ENCODE data around the gene CCNB2. TPM values are rescaled to one million over a fixed set of nuclear protein-coding genes. Genes with fewer than 3 reads are reported as not detected.

CCNB2 gene
- total and polyA plus RNA-seq, 2 of the 8 experiments (the other 6 are each of a cell fraction or from before 2014, with no cell fraction given): 70.7 to 92.1 TPM

GRCh38 chr15:59104602-59104911, 389 bp upstream of the CCNB2 start:
- H3K23me2 ChIP-seq (ENCODE audit: low read depth, low read length): no peaks in the 10 kb centered on the region
- H3K9me3 ChIP-seq (ENCODE audit: insufficient read depth in 2 of 2, low read depth in 1 of 2, low read length in 1 of 2): no peaks in the 10 kb centered on the region
- no peak overlapping the region for H2AK5ac ChIP-seq (ENCODE audit: low read depth, low read length)
- 13% methylated on average over 8 of the region's 9 CpGs; no CpG with 5 or more reads in 1 of the 2 experiments for WGBS, 2 experiments (ENCODE audit: extremely low coverage in 1 of 2, insufficient coverage in 1 of 2, insufficient read length in 1 of 2, insufficient replicate concordance in 2 of 2, low coverage in 1 of 2, low lambda C conversion rate in 2 of 2, missing lambda C conversion rate in 1 of 2)
- no peak overlapping the region for H2BK12ac ChIP-seq (ENCODE audit: low read depth, low read length)
- H3K9ac ChIP-seq (replicated peaks in 1 of 4; ENCODE audit: extremely low read depth in 1 of 4, low read depth in 3 of 4, low read length in 3 of 4): peak overlapping the region in 3 of 4 experiments; percentile 46 to 89 (median 51); a peak in 6 of 7 replicates
- TF ChIP-seq CHD1 (IDR thresholded peaks at IDR 0.05; ENCODE audit: low read depth, low read length) (no peak), GABPA (IDR thresholded peaks at IDR 0.05; ENCODE audit: borderline replicate concordance, insufficient read depth, low read length) (no peak), JUND (IDR thresholded peaks at IDR 0.05; ENCODE audit: low read length) (0 out of 2 replicates have a peak, but pooled peaks have one; percentile 17)
- peak overlapping the region; percentile 39; the same call in 1 of the 2 replicates for H4K8ac ChIP-seq (ENCODE audit: extremely low read depth, insufficient read depth, low read length)
- H4K91ac ChIP-seq (replicated peaks; ENCODE audit: insufficient read length, low read length): no peak overlapping the region
- H3K79me1 ChIP-seq (ENCODE audit: low read depth, low read length): no peaks in the 10 kb centered on the region
- DNase-seq (ENCODE audit: low read depth in 1 of 2, low spot score in 2 of 2): no peak
- peaks cover 0 to 11% of the 10 kb centered on the region in 2 experiments; a peak in 2 of 4 replicates for H3K79me2 ChIP-seq (ENCODE audit: control insufficient read depth in 1 of 2, insufficient read depth in 2 of 2, low read length in 2 of 2)
- peak overlapping the region; percentile 79; the same call in 1 of the 2 replicates for H2AFZ ChIP-seq (ENCODE audit: low read length)
- H3K27me3 ChIP-seq (replicated peaks in 1 of 4; ENCODE audit: control insufficient read depth in 3 of 4, extremely low read depth in 1 of 4, insufficient read depth in 3 of 4, low read length in 3 of 4): no peaks in the 10 kb centered on the region
- H4K20me1 ChIP-seq (replicated peaks in 1 of 2; ENCODE audit: control insufficient read depth in 1 of 2, insufficient read depth in 2 of 2, low read length in 2 of 2): no peaks in the 10 kb centered on the region
- no peak overlapping the region for H2BK15ac ChIP-seq (ENCODE audit: low read length)
- ChIA-PET POLR2A (ENCODE audit: partially characterized antibody) (interaction anchor here (0.7 kb wide), 1 partner anchor 53 kb away, joined by 3 read pairs; no protein-coding TSS in a partner anchor), CTCF (ENCODE audit: partially characterized antibody) (no interaction called here)
- H2BK20ac ChIP-seq (ENCODE audit: low read length): no peak overlapping the region
- H3K14ac ChIP-seq (ENCODE audit: insufficient read length): no peak overlapping the region
- H3K23ac ChIP-seq (ENCODE audit: insufficient read length): no peak overlapping the region
- H2BK5ac ChIP-seq (ENCODE audit: low read depth, low read length): peak overlapping the region; percentile 93
- H2BK120ac ChIP-seq (replicated peaks; ENCODE audit: low read depth, low read length): peak overlapping the region; percentile 7
- peaks cover 9 to 23% (median 17%) of the 10 kb centered on the region in 4 experiments for H3K36me3 ChIP-seq (ENCODE audit: control insufficient read depth in 2 of 4, insufficient read depth in 4 of 4, low read length in 3 of 4)
- peak overlapping the region; percentile 67 to 87 (median 80); a peak in 5 of 8 replicates for H3K4me3 ChIP-seq (ENCODE audit: extremely low read depth in 1 of 4, insufficient read depth in 2 of 4, low read depth in 3 of 4, low read length in 4 of 4)
- FAIRE-seq: no peak
- H4K5ac ChIP-seq (ENCODE audit: insufficient read length, low read depth, low read length): peak overlapping the region; percentile 77
- peak overlapping the region; percentile 84; the same call in 1 of the 2 replicates for H3K18ac ChIP-seq (ENCODE audit: extremely low read depth, low read length)
- H3K4me1 ChIP-seq (replicated peaks in 1 of 4; ENCODE audit: control insufficient read depth in 3 of 4, insufficient read depth in 4 of 4, low read length in 3 of 4): peaks cover 0 to 2% (median 0%) of the 10 kb centered on the region in 4 experiments; a peak in 2 of 7 replicates
- H3K4me2 ChIP-seq (ENCODE audit: insufficient read depth in 1 of 2, low read depth in 2 of 2, low read length in 2 of 2): peak overlapping the region; percentile 64 to 81
- no peak overlapping the region for H3K4ac ChIP-seq (replicated peaks; ENCODE audit: insufficient read length, low read depth, low read length)
- H3K56ac ChIP-seq (replicated peaks; ENCODE audit: insufficient read length, low read depth, low read length): peak overlapping the region; percentile 43
- peak overlapping the region; percentile 72; the same call in 1 of the 2 replicates for H3K27ac ChIP-seq (ENCODE audit: low read depth, low read length)
